GM18520 (cell line): ENCODE data around the gene NUP153.

ENCODE experiments used
- ATAC-seq: cut with Tn5 transposase; IDR thresholded peaks from one replicate; pipeline ENCODE4 v1.9.1; 2021; ENCODE audit not compliant: unreplicated experiment

The NUP153 gene

DNA sequence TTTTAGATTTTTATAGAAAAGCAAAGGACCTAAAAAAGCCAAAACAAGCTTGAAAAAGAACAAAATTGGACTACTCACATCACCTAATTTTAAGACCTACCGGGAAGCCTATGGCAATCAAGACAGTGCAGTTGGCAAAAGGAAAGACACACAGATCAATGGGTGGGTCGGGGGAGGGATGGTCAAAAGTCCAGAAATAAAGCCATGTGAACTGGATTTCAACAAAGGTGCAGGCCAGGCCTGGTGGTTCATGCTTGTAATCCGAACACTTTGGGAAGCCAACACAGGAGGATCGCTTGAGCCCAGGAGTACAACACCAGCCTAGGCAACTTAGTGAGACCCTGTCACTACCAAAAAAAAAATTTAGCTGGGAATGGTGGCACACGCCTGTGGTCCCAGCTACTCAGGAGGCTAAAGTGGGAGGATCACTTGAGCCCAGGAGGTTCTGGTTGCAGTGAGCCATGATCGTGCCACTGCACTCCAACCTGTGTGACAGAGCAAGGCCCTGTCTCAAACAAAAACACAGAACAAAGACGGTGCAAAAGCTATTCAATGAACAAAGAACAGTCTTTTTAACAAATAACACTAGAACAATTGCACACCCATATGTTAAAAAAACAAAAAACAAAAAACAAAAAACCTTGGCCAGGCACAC lies 34.5 kb downstream of the NUP153 start:
- no peak for ATAC-seq

DNA sequence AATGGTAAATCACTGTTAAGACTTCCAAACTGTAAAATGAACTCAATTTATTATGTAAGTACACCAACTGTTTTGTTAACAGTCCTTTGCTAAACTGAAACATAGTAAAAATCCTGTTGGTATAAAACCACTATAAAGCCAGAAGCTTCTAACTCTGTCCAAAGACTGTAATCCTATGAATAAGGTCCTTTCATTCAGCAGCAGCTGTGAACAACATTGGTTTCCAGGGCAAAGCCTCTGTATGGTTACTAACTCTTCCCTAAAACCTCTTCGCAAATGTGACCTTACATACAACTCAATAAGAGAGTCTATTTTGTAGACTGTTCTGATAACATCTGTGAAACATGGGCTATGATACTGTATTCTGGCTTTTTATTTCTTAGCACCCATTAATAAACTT lies 40.1 kb downstream of the NUP153 start:
- no peak for ATAC-seq

DNA sequence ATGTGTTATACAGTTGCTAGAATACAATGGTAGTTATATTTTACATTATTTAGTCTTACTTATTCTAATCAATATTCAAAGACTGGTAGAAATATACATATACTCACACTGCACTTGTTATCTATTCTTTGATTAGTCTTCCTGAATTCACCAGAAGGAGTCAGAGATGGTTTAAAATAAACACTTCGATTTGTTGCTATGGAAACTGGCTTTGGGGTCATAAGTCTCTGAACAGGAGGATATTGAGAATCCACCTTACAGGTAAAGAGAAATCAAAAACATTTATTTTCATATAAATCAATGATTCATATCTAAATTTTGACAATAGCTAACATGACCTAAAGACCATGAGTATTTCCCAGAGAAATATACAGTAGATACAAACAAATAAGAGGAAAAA lies 41.6 kb downstream of the NUP153 start:
- no peak for ATAC-seq

DNA sequence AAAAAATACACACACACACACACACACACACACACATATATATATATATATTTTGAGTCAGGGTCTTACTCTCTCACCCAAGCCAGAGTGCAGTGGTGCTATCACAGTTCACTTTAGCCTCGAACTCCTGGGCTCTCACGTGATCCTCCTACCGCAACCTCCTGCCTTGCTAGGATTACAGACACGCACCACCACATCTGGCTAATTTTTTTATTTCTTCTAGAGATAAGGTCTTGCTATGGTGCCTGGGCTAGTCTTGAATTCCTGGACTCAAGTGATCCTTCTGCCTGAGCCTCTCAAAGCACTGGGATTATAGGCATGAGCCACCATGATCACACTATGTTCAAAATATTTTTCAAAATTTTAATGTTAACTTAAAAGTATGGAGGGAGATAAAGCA lies 43.5 kb downstream of the NUP153 start:
- no peak for ATAC-seq

DNA sequence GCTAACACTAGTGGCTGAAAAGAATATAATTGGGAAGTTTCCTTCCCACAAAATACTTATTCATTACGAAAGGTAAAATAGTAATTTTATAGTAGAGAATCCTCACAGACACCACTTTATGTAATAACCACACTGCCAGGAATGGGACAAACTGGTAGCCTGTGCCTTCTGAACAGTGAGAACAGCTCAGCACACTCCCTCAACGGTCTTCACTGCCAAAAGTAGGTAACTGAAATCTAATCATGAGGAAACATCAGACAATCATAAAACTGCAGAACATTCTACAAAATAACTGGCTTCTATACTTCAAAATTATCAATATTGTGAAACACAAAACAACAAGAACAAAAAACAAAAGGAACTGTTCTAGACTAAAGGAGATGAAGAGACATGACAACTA lies 44.1 kb downstream of the NUP153 start:
- ATAC-seq, result no peak

DNA sequence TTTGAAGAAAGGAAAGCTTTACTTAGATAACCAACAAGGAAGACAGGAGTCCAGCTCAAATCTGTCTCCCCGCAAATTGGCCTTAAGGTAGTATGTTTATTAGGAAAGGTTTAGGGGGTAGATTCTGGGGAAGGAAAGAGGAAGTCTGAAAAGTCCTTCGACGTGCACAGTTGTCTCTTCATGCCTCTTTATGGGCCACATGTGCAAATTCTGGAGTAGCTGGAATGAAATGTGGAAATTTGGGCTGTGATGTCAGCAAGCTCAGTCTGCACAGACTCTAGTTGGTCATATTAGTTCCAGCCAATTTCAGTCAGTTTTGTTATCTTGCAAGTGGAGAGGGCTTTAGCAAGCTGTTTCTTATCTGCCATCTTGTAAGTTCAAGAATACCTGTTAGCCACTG lies 50.1 kb downstream of the NUP153 start:
- no peak for ATAC-seq

DNA sequence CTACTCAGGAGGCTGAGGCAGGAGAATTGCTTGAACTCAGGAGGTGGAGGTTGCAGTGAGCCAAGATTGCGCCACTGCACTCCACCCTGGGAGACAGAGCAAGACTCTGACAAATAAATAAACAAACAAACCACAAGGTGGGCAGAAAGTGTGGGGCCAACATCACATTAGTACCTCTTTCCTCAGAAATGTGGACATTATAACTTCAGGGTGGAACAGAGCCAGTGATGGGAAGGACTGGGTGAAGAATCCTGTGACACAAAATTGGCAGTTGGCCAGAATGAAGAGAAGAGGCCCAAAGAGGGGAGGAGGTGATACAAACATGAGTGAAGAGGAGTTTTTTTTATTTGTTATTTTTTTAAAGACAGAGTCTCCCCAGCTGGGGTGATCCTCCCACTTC lies 50.6 kb downstream of the NUP153 start:
- ATAC-seq, result no peak

DNA sequence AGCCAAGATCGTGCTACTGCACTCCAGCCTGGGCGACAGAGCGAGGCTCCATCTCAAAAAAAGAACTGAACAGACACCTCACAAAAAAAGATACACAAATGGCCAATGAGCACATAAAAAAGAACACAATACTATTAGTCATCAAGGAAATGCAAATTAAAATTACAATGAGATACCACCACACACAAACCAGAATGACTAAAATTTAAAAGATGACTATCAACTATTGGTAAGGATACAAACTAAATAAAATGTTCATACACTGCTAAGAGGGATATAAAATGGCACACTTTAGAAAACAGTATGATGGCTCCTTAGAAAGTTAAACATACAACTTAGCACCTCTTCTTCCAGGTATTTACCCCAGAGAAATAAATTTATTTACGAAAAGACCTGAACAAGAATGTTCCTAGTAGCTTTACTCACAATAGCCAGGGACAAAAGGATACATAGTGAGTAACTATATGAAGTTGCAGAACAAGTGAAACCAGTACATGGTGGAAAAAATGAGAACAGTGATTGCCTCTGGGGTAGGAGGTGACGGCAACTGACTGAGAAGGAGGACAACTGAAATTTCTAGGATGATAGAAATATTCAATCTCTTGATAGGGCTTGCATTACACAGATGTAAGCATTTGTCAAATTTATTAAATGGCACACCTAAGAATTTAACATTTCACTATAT lies 53.4 kb downstream of the NUP153 start:
- ATAC-seq, result no peak

DNA sequence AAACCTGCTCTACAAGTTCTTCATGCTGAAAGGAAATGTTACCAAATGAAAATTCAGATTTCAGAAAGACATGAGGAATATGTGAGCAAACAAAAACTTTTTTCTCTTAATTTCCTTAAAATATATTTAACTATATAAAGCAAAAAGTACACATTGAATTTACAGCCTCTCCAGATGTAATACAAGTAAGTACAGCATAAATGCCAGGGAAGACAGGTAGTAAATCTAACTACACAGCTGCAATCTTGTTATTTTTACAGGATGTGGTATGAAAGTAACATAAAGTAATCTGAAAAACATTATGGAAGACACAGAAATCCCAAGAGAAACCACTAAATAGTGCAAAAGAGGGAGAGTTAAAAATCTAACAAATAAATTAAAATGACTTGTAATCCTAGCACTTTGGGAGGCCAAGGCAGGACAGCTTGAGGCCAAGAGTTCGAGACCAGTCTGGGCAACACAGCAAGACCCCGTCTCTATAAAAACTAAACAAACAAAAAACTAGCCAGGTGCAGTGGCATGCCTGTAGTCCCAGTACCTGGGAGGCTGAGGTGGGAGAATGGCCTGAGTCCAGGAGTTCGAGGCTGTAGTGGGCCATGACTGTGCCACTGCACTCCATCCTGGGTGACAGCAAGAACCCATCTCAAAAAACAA lies 55.9 kb downstream of the NUP153 start:
- no peak for ATAC-seq

DNA sequence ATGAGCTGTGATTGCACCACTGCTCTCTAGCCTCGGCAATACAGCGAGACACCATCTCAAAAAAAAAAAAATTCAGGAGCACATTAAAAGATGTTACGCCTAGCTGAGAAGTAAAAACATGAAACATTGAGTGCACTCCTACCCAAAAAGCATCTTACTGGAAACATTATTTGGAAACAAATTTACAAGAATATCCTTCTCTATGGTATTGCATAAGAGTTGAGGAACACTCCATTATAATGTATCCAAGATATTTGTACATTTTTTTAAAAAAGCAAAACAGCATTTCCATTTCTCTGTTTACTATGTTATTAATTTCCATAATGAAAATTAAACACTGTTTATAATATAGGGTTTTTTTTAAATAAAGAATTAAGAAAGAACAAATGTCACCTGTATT lies 58.0 kb downstream of the NUP153 start:
- ATAC-seq, result no peak

DNA sequence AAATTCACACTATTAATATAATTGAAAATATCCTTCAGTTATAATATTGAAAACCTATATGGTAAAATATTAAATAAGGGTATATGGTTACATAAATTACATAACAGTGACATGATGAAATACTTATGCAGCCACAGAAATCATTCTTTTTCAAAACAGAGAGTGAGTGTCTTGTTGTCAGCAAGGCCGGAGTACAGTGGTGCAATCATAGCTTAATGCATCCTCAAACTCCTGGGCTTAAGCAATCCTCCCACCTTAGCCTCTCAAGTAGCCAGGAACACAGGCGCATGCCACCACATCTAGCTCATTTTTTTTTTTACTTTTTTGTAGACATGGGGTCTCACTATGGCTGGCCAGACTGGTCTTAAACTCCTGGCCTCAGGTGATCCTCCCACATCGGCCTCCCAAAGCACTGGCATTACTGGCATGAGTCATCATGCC lies 66.2 kb downstream of the NUP153 start:
- no peak for ATAC-seq

DNA sequence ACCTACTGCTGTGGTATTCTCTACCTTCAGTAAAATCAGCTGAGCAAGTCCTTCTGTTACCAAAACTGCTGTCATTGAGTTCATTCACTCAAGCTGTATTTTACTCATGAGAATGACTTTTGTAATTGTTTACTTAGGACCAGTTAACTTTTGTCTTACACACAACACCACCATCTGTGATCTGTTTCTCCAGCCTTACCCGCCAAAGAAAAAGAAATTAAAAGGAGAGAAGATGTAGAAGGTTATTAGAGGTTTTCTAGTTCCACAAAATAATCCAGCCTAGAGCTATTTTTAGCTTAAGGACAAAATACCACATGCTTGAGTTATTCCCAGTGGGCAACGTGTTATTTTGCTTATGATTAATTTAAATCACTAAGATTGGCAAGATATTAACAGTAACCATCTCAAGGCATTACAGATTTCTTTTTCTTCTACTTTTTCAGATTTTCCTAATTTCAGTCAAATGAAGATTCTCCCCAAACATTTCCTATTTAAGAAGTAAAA lies 68.5 kb downstream of the NUP153 start:
- no peak for ATAC-seq

DNA sequence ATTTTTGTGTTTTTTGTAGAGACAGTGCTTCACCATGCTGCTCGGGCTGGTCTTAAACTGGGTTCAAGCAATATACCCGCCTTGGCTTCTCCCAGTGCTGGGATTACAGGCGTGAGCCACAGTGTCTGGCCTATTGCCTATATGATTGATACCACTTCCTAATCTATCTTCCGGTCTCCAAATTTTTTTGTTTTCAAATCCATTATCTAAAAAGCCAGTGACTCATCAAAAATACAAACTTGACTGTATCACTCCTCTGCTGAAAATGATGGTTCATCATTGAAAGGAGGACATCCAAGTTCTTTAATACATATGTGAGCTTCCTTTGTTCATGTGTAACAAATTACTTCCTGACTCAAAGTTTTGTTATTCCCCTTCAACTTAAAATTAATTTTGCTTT lies 71.2 kb downstream of the NUP153 start:
- ATAC-seq, result no peak

DNA sequence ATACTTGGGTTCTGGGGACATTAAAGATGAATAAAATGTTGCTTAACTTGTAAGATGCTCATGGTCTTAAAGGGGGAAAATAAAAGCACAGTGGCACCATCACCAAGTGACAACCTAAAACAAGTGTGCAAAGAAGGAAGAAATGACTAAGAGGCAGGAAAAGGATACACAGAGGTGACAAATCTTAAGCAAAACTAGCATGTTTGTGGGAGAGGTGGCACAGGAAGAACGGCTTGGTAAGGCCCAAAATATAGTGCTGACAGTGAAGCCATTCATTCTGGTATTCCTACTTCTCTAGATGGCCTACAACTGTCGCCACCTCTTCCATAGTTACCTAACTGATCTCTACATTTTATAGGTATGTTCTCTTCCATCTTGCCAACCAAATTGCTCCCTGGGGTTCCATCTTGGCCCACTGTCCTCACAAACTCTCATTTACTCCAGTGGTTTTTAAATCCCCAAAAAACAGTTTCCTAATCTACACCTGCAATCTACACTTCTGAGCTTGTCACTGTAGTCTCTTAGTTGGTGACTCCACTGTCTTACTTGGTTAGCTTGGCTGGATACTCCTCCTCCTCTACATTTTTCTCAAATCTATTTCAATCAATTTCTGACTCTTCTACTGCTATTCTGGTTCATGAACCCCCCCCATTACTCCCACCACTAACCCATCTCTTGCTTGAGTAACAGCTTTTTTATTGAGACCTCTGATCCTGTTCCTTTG lies 73.1 kb downstream of the NUP153 start:
- peak; percentile 53 for ATAC-seq

DNA sequence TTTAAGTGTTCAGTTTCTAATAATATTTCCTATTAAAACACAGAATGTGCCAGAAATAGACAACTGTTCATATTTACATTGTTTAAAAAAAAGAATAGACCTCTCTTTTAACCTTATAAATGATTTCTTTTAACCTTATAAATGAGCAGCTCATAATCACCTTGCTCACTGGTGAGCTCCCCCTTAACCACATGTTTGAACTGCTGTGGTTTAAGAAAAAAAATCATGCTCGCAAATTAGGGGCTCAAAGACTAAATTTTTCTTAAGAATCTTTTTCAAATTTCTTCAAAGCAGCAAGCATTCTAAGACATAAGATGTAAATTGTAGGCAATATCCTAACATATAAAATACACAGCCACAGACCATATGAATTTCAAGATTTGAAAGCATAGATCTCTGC lies 73.8 kb downstream of the NUP153 start:
- no peak for ATAC-seq

DNA sequence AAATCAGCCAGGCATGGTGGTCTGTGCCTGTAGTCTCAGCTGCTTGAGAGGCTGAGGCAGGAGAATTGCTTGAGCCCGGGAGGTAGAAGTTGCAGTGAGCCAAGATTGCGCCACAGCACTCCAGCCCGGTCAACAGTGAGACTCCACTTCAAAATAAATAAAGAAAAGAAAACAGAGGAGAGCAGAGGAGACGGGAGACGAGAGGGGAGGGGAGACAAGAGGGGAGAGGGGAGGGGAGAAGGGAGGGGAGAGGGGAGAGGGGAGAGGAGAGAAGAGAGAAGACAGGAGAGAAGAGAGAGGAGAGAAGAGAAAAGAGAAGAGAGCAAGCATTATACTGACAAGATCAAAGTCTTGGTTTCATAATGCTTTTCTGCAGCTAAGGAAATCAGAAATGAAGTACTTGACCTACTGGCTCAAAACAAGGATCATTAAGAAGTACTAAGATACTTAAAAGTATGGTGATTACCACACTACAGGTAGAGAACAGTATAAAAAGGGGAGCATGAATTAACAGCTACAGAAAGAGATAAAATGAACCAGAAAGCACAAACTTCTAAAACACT lies 76.1 kb downstream of the NUP153 start:
- no peak for ATAC-seq

DNA sequence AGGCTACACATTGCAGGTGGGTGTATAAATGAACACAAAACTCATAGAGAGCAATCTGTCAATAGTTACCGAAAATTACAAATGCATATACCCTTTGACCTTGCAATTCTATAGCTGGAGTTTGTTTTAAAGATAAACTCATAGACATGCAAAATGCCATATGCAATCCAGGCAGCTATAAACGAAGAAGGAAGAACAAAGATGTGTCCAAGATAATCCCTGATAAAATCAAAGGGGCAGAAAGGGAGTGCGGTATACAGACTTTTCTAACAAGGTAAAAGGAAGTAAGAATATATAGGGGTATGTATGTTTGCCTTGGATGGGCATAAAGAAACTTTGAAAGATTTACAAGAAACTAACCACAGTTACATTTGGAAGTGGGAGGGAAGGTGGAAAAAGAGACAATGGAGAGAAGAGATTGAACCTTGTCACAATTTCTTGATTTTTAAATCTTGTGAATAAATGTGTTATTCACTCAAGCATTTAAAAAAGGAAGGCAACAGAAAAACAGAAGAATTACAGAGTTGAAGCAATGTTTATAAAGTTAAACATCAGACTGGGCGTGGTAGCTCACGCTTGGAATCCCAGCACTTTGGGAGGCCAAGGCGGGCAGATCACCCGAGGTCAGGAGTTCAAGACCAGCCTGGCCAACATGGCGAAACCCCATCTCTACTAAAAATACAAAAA lies 76.8 kb downstream of the NUP153 start:
- ATAC-seq, result no peak

DNA sequence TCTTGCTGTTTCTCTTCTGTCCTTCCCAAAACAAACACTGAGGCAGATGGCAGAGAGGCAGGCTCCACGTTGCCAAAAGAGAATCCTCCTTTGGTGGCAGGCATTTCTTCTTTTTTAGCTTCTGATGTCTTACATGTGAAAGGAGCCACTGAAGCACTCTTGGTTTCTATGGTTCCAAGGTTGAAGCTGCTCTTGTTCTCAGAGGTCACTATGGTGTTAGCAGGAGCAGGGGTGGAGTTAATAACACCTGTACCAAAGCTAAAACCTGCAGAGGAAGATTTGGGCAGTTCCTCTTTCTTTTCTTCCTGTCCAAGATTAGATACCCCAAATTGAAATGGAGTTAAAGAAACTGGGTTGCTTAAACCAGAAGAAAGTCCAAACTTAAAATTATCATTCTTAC lies 77.9 kb downstream of the NUP153 start:
- ATAC-seq, result peak; percentile 34

DNA sequence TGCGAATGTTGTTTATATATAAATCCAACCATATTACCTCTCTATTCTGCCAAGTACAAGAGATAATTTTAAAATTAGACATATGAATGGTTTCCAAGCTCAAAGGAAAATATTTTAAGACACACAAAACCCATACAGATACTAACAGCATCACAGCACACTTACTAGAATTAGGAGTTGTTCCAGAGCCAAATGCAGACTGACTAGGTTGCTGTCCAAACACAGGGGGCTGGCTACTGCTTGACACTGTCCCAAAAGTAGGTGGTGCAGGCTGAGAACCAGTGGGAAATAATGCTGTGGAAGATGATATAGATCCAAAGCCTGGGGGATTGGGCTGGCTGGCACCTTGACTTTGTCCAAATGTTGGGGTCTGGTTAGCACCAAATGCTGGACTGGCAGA lies 82.3 kb downstream of the NUP153 start:
- no peak for ATAC-seq

DNA sequence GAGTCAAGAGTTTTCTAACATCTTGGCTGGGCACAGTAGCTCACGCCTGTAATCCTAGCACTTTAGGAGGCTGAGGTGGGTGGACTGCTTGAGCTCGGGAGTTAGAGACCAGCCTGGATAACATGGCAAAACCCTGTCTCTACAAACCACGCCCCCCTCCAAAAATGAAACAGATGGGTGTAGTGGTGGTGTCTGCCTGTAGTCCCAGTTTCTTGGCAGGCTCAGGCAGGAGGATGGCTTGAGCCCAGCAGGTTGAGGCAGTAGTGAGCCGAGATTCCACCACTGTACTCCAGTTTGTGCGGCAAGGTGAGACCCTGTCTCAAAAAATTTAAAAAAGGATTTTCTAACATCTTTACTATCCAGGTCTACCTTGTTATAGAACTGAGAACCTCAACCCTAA lies 84.6 kb downstream of the NUP153 start:
- no peak for ATAC-seq

DNA sequence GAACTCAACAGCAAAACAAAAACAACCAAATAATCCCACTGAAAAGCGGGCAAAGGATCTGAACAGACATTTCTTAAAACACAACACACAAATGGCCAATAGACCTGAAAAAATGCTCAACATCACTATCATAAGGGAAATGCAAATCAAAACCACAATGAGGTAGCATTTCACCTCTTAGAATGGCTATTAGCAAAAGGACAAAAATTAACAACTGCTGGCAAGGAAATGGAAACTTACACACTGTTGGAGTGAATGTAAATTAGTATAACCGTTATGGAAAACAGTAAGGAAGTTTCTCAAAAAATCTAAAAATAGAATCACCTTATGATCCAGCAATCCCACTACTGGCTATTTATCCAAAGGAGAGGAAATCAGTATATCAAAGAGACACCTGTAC lies 85.7 kb downstream of the NUP153 start:
- peak; percentile 72 for ATAC-seq
